HG02970 (cell line): ENCODE data around the gene DNAJB6.

Source experiments
- ATAC-seq: cut with Tn5 transposase; IDR thresholded peaks from one replicate; pipeline ENCODE4 v1.9.1; 2021; ENCODE audit warnings: mild to moderate bottlenecking, moderate library complexity, moderate number of reproducible peaks; ENCODE audit not compliant: unreplicated experiment, low FRiP score

Gene DNAJB6

DNA sequence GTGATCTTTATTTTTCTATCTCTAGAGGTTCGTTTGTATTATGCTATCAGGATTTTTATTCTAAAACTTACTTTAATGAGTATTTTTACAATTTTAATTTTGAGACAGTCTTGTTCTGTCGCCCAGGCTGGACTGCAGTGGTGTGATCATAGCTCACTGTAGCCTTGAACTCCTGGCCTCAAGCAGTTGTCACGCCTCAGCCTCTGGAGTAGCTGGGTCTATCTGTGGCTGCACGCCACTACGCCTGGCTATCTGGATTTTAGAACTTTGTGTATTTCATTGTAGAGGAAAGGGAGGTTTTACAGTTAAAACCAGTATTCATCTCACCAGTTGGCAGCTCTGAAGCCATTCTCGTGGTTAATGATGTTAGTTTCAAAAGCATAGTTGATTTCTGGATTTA lies 25.9 kb downstream of the DNAJB6 start:
- ATAC-seq, result no peak

DNA sequence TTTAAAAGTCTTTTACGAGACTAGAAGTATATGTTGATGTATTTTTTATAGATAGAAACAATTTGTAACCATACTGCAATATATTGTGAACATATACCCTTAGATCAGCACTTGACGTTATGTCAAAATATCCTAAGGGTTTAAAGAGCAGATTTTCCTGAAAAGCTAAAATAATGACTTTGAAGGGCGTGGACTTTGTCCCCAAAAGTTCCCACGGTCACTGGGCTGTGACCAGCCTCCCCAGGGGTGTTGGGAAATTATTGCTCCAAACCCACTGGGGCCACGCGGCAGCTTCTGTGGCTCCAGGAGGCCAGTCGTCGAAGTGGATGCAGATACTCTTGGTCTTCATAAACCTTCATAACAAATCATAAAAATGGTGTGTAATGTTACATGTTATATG lies 29.9 kb downstream of the DNAJB6 start:
- no peak for ATAC-seq

DNA sequence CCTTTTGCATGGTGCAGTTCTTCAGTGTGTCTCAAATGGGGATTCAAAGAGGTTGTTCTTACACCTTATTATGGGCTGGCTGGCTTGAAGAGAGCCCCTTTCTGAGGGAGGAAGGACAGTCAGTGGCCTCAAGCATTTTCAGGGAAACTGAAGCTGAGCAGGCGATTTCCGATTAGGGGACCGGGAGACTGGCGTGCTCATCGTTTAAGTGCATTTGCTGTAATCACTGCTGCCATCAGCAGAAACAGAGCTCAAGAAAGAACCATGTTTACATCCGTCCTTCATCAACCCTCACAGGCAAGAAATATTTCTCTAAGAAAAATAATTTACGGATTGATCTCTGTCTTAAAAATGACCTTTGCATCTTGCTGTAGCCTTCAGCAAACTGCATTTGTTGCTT lies 32.2 kb downstream of the DNAJB6 start:
- ATAC-seq, result no peak

DNA sequence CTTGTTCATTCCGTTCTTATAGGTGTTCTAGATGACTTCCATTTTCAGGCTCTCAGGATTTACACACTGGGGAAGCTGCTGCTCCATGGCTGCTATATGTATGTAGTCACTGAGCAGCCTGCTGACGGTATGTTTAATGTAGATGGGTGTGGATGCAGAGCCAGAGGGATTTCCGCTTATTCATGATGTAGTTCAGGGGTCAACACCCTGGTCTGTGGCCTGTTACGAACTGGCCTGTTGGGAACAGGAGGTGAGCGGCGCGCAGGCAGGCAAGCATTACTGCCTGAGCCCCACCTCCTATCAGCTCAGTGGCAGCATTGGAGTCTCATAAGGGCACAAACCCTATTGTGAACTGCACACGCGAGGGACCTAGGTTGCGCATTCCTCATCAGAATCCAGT lies 33.9 kb downstream of the DNAJB6 start:
- ATAC-seq, result no peak

DNA sequence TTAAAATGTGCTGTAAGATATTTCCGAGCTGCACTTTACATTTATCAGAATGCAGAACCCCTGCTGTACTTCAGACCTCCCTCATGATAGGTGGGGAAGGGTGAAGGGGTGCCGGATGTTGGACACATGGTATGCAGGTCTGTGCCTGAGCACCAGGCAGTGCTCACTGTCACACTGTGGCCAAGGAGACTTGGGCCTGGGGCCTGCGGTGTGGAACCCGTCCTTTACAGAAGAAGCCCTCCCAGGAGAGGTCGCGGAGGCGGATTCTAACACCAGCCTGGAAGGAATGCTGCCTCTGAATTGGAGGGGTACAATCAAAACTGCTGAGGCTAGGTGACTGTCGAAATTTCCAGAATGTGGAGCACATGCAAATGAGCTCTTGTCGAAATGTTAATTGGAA lies 34.5 kb downstream of the DNAJB6 start:
- no peak for ATAC-seq

GRCh38 chr7:157372300-157373232 lies 35.8 kb downstream of the DNAJB6 start:
- no peak for ATAC-seq

- ATAC-seq, result no peak
Measured at GRCh38 chr7:157373493-157373892, 36.7 kb downstream of the DNAJB6 start.

GRCh38 chr7:157375410-157375809 lies 38.6 kb downstream of the DNAJB6 start:
- no peak for ATAC-seq

DNA sequence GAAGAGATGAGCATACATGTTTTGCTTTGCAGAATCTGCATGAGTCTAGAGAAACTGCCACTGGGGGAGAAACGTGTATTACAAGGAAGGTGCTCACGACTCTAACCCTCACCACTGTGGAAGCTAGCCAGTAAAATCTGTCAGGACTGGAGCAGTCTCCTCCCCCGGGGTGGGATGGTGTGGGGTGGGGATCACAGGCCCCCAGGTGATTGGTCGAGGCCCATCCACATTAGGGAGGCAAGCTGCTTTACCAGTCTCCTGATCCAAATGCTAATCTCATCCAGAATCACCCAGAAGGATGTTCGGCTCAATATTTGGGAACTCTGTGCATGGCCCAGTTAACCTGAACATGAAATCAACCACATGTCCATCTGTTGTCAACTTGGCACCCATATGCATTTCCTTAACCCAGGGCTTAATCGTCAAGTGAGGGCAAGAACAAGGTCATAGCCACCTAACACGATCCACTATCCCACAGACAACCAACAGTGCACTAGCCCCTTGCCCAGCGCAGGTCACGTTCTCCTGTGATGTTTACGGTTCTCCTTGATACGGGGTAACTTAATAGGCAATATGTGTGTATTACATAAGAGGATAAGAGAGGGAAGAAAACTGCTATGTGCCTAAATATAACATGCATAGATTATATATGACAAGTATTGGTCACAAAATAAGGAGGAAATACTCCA lies 40.8 kb downstream of the DNAJB6 start:
- no peak for ATAC-seq

- ATAC-seq, result no peak
Measured at GRCh38 chr7:157378390-157378789, 41.6 kb downstream of the DNAJB6 start.

DNA sequence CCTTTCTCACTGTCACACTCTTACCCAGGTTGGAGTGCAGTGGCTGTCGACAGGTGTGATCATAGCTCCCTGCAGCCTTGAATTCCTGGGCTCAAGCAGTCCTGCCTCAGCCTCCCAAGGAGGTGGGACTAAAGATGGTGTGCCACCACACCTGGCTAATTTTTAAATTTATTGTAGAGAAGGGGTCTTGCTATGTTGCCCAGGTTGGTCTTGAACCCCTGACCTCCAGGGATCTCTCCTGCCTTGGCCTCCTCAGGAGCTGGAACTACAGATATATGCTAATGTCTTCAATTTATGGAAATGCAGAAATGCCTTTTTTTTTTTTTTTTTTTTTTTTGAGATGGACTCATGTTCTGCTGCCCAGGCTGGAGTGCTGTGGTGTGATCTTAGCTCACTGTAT lies 42.7 kb downstream of the DNAJB6 start:
- ATAC-seq, result no peak

- no peak for ATAC-seq
Measured at GRCh38 chr7:157380416-157380815, 43.6 kb downstream of the DNAJB6 start.

GRCh38 chr7:157383868-157384267 lies 47.1 kb downstream of the DNAJB6 start:
- ATAC-seq, result no peak

GRCh38 chr7:157384301-157384700 lies 47.5 kb downstream of the DNAJB6 start:
- ATAC-seq, result no peak

DNA sequence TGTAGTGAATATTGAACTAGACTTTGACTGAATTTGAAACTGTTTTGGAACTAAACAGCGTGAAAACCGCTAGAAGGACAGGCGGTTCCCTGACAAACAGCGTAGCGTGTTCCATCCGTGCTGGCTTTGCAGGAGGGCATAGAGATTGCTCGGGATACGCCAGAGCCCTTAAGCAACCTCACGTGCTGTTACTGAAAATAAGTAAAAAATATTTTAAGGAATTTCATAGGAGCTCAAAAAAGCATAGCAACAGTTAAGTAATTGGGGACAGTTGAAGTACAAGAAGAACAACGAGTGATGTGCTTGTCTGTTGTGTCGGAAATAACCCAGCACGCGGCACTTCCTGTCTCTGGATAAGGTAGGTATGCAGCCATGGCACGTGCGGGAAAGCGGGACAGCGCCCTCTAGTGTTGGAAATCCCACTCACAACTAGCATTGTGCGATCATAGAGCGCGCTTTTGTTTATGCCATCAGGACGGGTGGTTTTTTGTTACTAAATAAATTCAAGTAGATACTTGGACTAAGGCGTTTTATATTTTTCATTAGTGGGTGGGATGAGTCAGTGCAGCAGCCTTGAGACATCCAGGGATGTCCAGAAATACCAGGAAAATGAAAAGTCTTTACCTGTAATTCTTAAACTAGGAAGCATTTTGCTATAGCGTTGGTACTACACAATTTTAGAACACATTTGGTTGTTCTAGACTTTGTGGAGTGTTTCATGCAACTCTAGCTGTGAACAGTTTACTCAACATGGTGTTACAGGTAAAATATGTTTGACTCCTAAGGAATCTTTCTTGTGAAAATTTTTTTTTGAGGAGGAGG lies 50.4 kb downstream of the DNAJB6 start:
- ATAC-seq, result no peak

DNA sequence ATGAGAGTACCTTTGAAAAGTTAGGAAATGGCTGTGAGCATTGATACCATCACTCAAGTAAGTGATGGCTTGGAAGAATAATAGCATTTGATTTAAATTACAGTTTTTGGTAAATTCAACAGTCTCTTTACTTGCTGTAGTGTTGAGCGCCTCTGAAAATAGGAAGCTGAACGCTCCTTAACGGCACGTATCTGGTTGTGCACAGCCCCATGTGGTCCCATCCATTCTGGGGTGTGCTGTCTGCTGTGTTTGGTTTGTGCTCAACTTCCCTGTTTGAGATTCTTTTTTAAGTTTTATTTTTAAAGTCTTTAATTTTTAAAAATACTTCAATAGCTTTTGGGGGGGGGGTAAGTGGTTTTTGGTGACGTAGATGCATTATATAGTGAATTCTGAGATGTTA lies 51.5 kb downstream of the DNAJB6 start:
- no peak for ATAC-seq

- ATAC-seq, result no peak
Measured at GRCh38 chr7:157389951-157390730, 53.3 kb downstream of the DNAJB6 start.

DNA sequence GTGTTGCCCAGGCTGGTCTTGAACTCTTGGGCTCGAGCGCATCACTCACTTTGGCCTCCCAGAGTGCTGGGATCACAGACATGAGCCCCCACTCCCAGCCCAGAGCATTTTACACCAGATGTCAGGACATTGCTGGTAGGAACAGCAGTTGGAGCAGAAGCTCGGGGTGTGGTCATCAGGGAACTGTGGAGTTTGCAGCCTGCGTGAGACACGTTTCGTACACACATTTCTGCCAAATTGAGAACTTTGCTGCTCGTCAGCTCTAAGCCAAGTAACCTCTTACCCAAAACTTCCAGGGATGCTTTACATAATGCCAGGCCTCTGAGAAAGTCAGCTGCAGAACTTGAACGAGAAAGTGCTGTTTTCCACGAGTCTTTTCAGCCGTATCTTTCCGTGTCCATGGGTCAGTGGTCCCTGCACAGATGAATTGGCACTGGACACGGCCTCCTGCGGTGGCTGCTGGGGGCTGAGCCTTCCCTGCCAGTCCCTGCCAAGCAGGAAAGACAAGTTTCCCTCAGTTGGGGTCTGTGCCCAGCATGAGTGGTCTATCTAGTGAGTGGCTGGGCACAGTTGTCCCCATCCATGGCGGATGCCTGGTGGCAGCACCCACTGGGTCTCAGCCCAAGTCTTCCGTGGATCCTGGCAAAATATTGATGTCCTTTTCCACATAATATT lies 54.4 kb downstream of the DNAJB6 start:
- ATAC-seq, result no peak

- ATAC-seq, result no peak
Measured at GRCh38 chr7:157392256-157393037, 55.6 kb downstream of the DNAJB6 start.
